NCI-H1092 (cell line): ENCODE data around the gene SETDB2.

ENCODE experiments used
- DNase-seq: peaks from one replicate; lab custom pipeline; 2025; lab: John Stamatoyannopoulos, UW

The SETDB2 gene, protein sequence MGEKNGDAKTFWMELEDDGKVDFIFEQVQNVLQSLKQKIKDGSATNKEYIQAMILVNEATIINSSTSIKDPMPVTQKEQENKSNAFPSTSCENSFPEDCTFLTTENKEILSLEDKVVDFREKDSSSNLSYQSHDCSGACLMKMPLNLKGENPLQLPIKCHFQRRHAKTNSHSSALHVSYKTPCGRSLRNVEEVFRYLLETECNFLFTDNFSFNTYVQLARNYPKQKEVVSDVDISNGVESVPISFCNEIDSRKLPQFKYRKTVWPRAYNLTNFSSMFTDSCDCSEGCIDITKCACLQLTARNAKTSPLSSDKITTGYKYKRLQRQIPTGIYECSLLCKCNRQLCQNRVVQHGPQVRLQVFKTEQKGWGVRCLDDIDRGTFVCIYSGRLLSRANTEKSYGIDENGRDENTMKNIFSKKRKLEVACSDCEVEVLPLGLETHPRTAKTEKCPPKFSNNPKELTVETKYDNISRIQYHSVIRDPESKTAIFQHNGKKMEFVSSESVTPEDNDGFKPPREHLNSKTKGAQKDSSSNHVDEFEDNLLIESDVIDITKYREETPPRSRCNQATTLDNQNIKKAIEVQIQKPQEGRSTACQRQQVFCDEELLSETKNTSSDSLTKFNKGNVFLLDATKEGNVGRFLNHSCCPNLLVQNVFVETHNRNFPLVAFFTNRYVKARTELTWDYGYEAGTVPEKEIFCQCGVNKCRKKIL

DNA sequence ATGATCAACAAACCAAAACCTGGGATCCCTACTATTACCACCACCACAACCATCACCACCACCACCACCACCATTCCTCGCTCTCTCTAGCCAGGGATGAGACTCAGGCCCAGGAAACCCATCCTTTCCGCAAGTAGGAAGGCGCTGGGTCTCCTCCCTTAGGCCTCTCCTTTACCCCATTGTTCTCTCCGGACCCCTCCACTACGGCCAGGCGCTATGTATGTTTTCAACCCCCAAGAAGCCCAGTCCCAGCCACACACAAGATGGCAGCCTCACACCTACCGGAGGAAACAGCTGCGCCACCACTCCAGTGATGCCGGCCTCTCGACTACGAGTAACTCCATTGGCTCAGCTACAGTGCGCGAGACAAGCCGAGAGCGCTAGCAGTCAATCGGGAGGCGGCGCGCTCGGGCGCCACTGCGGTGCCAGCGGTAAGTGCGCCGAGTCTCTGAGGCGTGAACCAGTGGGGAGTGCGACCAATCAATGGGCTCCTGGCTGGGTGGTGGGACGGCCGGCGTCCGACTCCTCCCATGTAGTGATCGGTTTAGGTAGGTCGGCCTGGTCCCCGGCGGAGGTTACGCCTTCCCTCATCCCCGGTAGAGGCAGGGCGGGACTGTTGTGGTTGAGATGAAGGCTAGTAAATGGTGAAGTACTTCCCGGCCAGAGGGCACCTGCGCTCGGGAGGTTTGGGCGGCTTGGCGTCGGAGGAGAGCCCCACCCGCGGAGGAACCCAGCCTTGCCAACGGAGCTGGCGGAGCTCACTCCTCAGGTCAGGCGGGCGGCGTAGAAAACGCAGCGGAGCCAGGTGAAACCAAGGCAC lies at the start of gene SETDB2, which contains the start of gene CAB39L:
Gene SETDB2 (plus strand): TSS at position 571 of the 820 bp plus-strand sequence. CDS start 7,620 bp downstream, outside the sequence.
Gene CAB39L (minus strand): TSS at position 361 of the 820 bp plus-strand sequence. CDS start 61,154 bp downstream, outside the sequence.
- DNase-seq: peak; percentile 98

DNA sequence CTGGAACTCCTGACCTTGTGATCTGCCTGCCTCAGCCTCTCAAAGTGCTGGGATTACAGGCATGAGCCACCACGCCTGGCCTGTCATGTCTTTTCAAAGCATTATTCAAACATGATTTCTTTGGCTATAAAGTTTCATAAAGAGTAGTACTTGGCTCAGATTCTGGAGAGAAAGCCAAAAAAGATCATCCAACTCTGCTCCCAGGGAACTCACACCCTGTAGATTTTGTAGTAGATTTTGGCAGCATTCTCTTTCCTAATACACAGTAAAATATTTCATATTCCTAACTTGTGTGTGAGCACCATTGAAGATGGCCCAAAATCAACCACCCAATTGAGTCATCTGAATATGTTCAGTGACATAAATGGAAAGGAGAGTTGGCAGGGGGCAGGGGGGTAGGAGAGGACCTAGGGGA lies 48.6 kb upstream of the SETDB2 start:
- DNase-seq: no peak

DNA sequence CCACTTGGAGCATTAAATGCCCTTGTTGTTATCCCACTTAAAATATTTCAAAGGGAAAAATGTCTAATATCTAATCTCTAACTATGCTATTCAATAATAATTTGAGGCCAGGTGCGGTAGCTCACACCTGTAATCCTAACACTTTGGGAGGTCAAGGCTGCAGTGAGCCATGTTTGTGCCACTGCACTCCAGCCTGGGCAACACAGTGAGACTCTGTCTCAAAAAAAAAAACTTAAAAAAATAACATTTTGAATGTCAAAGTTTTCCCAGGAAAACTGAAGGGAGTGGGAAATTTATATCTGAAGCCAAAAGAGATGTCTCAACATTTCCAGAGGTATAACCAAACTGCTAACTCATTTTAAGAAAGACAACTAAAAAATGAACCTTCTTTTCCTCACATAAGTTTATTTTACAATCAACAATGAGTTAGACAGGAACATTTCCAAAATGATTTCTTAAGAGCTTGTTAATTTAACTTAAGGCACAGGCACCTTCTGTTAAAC lies 48.1 kb upstream of the SETDB2 start:
- no peak for DNase-seq

DNA sequence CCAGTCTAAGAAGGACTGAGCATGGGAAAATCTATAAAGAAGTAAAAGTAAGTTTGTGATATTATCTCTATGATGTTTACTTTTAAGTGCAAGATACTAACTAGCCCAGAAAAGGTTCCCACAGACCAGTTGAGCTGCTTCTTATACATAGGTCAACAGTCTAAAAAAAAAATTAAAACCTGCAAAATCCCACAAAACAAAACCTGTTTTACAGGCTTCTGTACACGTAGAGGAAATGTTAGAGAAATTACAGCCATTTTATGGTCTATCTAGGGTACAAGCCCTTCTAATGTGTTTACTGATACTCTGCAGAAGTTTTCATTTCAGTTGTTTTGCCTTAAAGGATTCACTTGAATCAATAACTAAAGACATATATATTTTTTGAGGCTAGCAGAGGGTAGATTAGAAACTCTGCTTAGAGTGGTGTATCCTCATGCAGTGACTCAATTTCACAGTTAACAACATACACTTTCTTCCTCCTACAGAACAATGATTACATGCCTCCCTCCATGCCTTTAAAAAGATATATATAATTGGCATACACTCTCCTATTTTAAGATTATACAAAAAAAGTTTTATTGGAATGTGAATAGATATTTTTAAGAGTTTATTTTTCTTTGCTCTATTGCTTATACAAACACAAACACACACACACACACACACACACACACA lies 44.1 kb upstream of the SETDB2 start:
- DNase-seq: no peak

DNA sequence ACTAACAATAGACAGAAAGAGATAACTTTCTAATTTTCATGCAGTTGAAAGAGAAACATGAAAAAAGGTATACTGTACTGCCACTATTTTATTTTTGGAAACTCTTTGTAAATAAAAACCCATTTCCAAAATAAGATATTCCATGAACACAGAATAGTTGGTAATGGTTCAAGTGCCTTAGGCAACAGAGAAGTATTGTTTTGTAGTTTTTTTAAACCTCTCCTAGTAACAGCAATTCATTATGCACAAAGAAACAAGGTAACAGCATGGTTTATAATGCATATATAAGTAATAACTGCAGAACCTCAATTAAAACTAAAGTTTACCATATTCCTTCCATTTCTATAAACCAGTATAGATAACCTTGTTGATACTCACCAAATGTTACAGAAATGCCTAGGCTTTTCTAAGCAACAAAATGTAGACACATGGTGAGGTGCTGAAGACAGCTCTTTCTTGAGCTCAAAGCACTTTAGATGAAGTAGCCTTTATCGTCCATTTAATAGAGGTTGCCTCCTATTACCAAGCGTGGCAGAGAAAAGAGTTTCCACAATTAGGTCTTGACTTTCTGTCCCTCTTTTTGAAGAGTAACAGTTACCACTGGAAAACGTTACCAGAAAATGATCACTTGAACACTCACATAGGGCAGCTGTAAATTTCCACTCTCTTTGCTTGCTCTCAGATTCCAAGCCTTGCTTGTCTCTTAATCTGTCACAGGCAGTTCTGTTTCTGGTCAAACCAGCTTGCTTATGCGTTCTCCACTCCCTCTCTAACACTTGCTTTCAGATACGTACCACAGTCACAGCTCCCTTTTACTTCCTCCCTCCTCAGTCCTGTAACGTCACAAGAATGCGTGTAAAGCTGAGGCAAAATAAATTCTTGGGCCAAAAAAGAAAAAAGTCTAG lies 43.1 kb upstream of the SETDB2 start:
- no peak for DNase-seq

DNA sequence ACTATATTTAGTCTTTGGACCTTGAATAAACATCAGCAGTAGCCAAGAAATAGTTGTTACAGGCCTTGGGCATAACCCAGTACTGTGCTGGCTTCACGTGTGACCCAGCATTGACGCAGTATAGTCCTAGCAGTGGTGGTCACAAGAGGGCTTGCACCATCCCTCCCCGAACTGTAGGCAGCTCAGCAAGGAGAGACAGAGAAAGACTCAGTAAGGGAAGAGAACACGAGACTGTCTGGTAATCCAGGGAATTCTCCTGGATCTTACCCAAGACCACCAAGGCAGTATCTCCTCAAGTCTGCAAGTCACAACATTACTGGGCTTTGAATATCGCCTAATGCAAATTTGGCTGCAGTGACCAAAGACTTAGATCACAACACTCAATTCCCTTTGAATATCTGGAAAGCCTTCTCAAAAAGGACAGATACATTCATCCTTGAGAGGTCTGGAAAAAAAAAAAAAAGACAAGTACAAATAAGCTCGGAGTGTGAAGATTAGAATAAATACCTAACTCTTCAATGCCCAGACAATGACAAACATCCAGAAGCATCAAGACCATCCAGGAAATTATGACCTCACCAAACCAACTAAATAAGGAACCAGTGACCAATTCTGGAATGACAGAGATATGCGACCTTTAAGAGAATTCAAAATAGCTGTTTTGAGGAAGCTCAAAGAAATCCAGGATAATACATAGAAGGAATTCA lies 39.9 kb upstream of the SETDB2 start:
- DNase-seq: no peak

DNA sequence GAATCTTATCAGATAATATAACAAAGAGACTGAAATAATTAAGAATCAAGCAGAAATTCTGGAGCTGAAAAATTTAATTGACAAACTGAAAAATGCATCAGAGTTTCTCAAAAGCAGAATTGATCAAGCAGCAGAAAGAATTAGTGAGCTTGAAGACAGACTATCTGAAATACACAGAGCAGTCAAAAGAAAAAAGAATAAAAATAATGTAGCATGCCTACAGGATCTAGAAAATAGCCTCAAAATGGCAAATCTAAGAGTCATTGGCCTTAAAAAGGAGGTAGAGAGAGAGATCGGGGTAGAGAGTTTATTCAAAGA lies 39.4 kb upstream of the SETDB2 start:
- DNase-seq: no peak

DNA sequence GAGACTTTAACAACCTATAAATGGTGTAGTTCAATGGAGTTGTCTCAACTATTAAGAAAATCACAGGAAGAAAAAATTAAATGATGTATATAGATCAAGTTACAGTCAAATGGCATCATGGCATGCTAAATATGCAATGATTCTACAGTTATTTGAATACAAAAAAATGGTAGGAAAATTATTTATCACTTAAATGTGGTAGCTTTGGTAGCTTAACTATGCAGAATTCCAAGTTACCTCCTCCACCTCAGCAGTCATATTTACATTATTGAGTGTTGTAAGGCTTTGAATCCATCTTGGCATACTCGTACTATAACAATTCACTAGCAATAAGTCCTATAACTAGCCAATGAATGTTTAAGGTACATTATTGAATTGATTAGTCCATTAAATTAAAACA lies 37.0 kb upstream of the SETDB2 start:
- no peak for DNase-seq

DNA sequence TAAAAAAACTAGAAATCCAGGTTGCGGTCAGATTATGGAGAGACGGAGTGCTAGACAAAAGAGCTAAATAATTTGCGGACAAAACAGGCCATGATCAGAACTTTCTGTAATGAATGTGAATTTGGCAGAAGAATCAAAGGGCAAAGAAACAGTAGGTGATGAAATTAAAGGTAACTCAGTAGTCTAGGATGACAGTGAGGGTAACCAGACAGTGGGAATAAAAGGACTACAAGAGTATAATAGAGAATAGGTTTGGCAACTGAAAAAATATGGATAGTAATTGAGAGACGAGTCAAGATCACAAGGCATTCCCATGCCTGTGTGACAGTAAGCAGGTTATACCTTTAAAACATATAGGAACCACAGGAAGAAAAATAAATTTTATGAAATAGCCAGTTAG lies 36.1 kb upstream of the SETDB2 start:
- DNase-seq: no peak

DNA sequence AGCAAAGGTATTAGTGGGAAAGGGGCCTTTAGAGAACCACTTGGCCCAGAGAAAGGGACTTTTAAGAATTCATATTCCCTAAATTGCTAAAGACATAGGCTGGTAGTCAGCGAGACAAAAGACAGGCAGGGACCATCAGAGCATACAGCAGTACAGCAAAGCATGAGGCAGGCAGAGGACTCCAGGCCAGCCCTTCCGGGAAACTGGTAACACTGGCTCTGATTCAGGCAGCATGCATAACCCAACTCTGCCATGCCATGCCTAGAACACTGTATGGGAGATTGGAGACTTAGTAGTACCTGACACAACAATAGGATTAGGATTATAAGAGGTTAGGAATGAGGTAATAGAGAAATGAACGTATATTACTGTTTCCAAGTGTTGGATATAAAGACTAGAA lies 35.1 kb upstream of the SETDB2 start:
- no peak for DNase-seq

DNA sequence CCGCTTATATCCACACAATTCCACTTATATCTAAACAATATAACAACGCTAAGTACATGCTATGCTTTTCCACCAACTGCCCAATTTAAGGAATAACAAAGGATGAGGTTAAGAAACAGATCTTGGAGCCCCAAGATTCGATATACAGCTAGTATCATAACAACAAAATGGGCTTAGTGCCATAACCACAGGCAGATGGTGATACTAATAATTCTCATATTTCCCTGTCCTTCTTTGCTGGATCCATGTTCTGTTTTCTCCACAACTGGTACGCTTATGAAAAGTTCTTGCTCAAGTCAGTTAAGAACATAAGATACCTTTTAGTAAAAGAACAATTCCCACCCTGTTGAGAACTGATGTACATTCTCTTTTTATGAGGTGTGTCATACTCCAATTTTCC lies 34.1 kb upstream of the SETDB2 start:
- DNase-seq: no peak

DNA sequence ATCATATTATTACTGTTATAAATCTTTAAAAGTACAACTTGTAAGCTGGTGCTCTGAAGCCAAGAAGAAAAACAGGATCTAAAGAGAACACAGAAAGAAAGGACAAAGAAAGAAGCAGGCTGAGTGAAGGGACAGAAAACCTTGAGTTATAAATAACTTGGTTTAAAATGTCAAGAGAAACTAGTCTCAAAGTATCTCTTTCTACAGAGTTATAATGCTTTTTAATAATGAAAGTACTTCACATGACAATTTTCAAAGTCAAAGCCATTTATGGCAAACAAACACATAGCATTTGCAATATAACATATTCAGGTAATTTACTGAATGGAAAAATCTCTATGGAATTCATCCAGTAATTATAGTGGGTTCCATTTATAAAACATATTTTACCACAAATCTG lies 33.6 kb upstream of the SETDB2 start:
- DNase-seq: no peak

DNA sequence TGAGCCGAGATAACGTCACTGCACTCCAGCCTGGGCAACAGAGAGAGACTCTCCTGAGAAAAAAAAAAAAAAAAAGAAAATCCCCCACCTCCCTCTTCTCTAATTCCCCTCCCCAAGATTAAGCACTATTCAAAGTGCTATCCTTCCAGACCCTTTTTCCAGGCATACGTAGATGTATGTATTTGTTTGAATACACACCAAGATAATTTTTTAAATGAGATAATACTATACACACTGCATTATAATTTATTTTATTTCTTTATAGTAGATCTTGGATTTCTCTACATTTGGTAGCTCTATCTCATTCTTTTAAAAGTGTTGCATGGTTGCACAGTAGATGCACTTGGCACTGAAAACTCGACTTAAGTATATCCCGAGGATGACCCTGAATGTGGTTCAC lies 32.7 kb upstream of the SETDB2 start:
- no peak for DNase-seq

DNA sequence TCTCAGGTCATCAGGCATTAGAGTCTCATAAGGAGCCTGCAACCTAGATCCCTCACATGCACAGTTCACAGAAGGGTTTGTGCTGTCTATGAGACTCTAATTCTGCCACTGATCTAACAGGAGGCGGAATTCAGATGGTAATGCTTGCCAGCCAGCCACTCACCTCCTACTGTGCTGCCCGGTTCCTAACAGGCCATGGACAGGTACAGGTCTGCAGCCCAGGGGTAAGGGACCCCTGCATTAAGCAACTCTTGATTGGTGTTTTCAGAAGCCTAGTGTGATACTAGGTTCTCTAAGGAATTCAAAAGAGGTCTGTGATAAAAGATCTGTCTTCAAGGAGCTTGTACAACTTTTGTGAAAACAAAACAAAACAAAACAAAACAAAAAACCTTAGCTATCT lies 31.3 kb upstream of the SETDB2 start:
- no peak for DNase-seq

DNA sequence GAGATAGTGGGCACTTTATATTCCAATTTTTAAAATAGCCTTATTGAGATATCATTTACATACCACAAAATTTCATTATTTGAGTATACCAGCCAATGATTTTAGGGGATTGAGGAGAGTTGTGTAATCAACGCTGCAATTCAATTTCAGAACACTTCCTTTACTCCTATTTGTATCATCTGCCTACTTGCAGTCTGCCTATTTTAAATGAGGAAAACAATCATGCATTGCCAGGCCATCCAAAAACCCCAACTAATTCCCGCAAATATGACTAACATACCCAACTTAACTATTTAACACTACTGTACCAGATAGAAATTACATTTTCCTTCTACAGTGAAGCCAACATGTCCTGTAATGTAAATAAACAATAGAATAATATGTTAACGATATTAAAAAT lies 26.9 kb upstream of the SETDB2 start:
- DNase-seq: no peak

DNA sequence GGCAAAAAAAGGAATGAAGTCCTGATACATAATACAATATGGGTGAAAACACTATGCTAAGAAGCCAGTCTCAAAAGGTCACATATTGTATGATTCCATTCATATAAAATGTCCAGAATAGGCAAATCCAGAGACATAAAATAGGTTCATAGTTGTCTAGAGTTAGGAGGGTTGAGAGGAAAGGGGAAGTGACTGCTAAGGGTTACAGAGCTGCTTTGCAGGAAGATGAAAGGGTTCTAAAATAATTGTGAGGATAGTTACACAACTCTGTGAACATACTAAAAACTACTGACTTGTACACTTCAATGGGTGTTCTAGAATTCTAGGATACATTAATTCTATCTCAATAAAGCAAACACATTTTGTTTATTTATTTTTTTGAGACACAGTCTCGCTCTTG lies 25.9 kb upstream of the SETDB2 start:
- no peak for DNase-seq

DNA sequence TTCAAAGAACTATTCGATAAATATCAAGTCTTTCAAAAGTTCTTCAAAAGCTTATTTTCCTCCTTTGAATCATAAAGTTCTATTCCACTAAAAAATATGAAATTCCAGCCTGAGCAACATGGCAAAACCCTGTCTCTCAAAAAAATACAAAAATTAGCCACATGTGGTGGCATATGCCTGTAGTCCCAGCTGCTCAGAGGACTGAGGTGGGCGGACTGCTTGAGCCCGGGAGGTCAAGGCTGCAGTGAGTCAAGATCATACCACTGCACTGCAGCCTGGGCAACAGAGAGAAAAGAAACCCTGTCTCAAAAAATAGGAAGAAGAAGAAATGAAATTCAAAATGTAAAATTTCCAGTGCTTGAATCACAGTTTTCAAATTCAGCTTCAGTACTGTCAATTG lies 24.8 kb upstream of the SETDB2 start:
- DNase-seq: no peak

DNA sequence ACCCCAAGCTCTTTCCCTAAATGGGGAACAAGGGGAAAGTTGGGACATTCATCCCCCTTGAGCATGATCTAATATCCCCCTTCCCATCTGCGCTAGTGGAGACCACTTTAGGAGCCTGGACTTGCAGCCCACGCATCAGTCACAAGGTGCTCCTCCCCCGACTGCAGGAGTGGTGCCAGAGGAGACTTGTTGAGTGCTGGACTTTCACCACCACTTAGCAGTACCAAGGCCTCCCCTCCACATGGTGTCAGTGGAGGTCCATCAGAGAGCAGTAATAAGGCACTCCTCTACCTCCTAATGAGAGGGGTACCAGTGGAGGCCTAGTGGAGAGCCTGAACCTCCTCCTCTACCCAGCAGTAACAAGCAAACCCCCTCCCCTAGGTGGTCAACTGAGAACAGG lies 22.7 kb upstream of the SETDB2 start:
- DNase-seq: no peak

DNA sequence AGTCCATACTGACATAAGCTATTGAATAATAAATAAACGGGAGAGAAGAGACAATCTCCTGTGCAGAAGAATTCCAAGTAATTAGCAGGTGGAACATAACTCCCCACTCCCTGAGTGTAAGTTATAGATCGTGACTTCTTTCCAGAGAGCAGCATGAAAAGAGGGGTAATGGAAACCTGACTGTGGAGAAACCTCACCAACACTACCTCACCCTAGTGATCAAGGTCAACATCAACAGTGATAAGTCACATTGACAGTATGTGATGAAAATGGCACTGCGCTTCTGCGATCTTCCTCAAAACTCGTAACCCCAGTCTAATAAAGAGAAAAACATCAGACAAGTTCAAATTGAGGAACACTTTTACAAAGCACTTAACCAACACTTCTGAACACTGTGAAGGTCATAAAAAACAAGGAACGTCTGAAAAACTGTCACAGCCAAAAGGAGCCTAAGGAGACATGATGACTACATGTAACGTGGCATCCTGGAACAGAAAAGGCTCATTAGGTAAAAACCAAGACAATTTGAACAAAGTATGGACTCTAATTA lies 20.0 kb upstream of the SETDB2 start:
- DNase-seq: no peak
